Measurements from ENCODE around the gene TSHZ2. TPM values are rescaled to one million over a fixed set of nuclear protein-coding genes. Genes with fewer than 3 reads are reported as not detected.

TSHZ2 gene
- total RNA-seq, 2 donors from 2014 or later = 29.1 to 30.7 TPM

DNA sequence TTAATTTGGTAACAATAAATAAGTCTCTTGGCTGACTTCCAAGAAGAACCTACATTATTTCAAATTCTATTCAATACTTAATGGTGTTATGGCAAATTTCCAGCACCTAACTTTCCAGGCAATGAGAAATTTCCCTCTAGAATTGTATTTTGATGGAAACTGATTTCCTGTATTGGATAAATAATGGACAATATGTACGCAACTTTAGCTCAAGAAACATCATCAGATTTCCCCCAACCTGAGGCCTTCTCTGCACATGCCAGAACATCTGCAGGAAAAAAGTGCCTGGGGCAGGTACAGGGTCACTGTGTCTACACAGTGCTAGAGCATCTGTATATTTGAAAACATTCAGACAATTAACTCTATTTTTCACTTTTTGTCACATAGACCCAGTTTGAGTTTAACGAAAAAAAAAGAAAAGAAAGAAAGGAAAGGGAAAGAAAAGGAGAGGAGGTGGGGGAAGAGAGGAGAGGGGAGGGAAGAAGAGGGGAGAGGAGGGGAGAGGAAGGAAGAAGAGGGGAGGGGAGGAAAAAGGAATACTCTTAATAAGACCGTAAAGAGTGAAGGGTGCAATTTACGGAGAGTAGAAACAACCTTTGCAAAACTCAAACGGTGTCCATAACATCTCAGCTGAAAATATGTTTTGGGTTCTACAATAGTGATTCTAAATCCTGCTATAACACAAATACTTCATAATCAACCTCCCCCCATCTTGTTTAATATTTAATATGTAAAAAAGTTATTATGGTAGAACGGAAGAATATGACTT, 130.0 kb downstream of the TSHZ2 start:
- DNase-seq (no peak), ATAC-seq (no peak)
- H3K27ac Mint-ChIP-seq = no peak overlapping the region
- peaks cover 4% of the 10 kb centered on the region for H3K4me1 Mint-ChIP-seq
- H3K27me3 Mint-ChIP-seq = no peaks in the 10 kb centered on the region
- H3K36me3 Mint-ChIP-seq (ENCODE audit: low read depth) = no peaks in the 10 kb centered on the region
- H3K4me3 Mint-ChIP-seq = no peak overlapping the region
- H3K9me3 ChIP-seq (ENCODE audit: control insufficient read depth, low read length, poor library complexity, severe bottlenecking) = no peaks in the 10 kb centered on the region

- ATAC-seq (no peak), DNase-seq (no peak)
- Mint-ChIP-seq H3K27ac (no peak overlapping the region), H3K4me1 (peaks cover 4% of the 10 kb centered on the region), H3K27me3 (no peaks in the 10 kb centered on the region), H3K4me3 (no peak overlapping the region), H3K36me3 (ENCODE audit: low read depth) (no peaks in the 10 kb centered on the region)
- no peaks in the 10 kb centered on the region for H3K9me3 ChIP-seq (ENCODE audit: control insufficient read depth, low read length, poor library complexity, severe bottlenecking)
Observed at GRCh38 chr20:53103124-53103523, 131.0 kb downstream of the TSHZ2 start.

DNA sequence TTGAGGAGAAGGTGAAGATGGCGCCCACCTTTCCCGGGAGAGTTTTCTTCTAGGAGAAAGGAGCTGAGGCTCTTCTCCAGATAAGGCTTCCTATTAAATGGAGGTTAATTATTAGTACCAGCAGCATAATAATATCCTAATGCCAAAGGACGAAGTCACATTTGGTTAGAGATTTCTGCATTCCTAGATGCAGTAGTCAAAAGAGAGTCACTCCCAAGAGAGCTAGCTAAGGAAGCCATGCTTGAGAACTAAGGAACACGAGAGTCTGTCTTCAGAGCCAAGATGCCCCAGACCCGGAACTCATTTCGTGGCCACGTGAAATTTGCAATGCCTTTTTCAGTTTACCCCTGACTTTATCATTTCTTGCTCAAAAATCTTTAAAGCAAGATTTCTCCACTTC, 132.7 kb downstream of the TSHZ2 start:
- H3K9me3 ChIP-seq (ENCODE audit: control insufficient read depth, low read length, poor library complexity, severe bottlenecking) = no peaks in the 10 kb centered on the region
- H3K36me3 Mint-ChIP-seq (ENCODE audit: low read depth) = no peaks in the 10 kb centered on the region
- no peak for ATAC-seq
- no peak overlapping the region for H3K4me3 Mint-ChIP-seq
- no peak for DNase-seq
- H3K27ac Mint-ChIP-seq = no peak overlapping the region
- H3K27me3 Mint-ChIP-seq = no peaks in the 10 kb centered on the region
- H3K4me1 Mint-ChIP-seq = peaks cover 4% of the 10 kb centered on the region

DNA sequence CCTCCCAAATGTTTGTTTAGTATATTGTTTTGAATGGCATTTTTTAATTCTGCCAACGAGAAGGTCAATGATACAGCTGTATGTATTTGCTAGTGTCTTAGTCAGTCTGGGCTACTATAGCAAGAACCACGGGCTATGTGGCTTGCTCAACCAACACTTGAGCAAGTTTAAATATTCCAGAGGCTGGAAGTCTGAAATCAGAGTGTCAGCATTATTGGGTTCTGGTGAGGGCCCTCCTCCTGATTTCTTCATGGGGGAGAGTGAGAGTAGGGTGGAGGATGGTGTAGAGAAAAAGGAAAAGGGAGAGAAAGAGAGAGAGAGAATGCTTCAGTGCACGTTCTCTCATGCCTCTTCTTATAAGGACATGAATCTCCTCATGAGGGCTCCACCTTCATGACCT, 144.6 kb downstream of the TSHZ2 start:
- Mint-ChIP-seq H3K36me3 (ENCODE audit: low read depth) (no peaks in the 10 kb centered on the region), H3K27me3 (peaks cover 12% of the 10 kb centered on the region), H3K4me1 (peaks cover 10% of the 10 kb centered on the region), H3K4me3 (no peak overlapping the region), H3K27ac (no peak overlapping the region)
- DNase-seq (no peak), ATAC-seq (no peak)
- H3K9me3 ChIP-seq (ENCODE audit: control insufficient read depth, low read length, poor library complexity, severe bottlenecking) = no peaks in the 10 kb centered on the region

GRCh38 chr20:53122853-53123252, 150.7 kb downstream of the TSHZ2 start:
- Mint-ChIP-seq H3K36me3 (ENCODE audit: low read depth) (peaks cover 3% of the 10 kb centered on the region), H3K4me3 (peak overlapping the region; percentile 43), H3K4me1 (peaks cover 6% of the 10 kb centered on the region), H3K27ac (no peak overlapping the region), H3K27me3 (peaks cover 10% of the 10 kb centered on the region)
- ATAC-seq (no peak), DNase-seq (no peak)
- H3K9me3 ChIP-seq (ENCODE audit: control insufficient read depth, low read length, poor library complexity, severe bottlenecking) = no peaks in the 10 kb centered on the region

DNA sequence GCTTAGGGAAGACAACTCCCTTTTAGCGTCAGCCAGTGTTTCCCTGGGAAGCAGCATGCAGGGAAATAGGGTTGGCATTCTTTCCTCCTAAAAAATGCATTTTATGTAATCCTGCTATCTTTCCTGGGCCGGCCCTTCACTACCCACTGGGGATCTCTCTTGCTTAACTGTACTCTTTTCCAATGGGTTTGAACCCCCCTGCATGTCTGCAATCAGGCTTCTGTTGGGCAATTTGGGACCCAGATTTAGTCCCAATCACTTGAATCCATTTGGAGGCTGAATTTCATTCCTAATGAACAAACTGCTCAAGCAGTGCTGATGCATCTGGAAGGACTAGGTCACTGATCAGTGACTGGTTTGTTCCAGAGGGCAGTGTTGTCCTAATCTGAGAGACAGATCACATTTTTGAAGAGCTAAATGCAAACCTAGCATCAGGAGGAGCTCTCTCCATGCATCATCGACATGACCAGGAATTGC, 152.0 kb downstream of the TSHZ2 start:
- no peaks in the 10 kb centered on the region for H3K9me3 ChIP-seq (ENCODE audit: control insufficient read depth, low read length, poor library complexity, severe bottlenecking)
- Mint-ChIP-seq H3K4me3 (no peak overlapping the region), H3K27ac (no peak overlapping the region), H3K4me1 (peaks cover 4% of the 10 kb centered on the region), H3K27me3 (no peaks in the 10 kb centered on the region), H3K36me3 (ENCODE audit: low read depth) (peaks cover 3% of the 10 kb centered on the region)
- ATAC-seq (no peak), DNase-seq (no peak)

DNA sequence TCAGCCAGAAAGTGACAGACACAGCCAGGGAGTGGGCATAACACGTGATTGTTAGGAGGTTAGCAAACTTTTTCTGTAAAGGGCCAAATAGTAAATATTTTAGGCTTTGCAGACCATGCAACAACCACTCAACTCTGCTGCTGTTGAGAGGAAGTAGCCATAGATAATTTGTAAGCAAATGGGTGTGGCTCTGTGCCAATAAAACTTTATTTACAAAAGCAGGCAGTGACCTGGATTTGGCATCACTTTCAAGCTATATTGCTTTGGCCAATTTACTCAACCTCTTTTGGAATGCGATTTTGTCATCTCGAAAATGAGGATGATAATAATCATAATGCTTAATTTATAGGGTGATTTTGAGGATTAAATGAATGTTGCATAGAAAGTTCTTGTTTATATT, 152.6 kb downstream of the TSHZ2 start:
- no peak overlapping the region for H3K4me3 Mint-ChIP-seq
- H3K27ac Mint-ChIP-seq = no peak overlapping the region
- H3K36me3 Mint-ChIP-seq (ENCODE audit: low read depth) = peaks cover 3% of the 10 kb centered on the region
- H3K27me3 Mint-ChIP-seq = no peaks in the 10 kb centered on the region
- DNase-seq (no peak), ATAC-seq (no peak)
- no peaks in the 10 kb centered on the region for H3K9me3 ChIP-seq (ENCODE audit: control insufficient read depth, low read length, poor library complexity, severe bottlenecking)
- H3K4me1 Mint-ChIP-seq = peaks cover 5% of the 10 kb centered on the region

- Mint-ChIP-seq H3K27ac (no peak overlapping the region), H3K4me1 (peaks cover 8% of the 10 kb centered on the region), H3K4me3 (no peak overlapping the region), H3K36me3 (ENCODE audit: low read depth) (peaks cover 3% of the 10 kb centered on the region), H3K27me3 (no peaks in the 10 kb centered on the region)
- no peak for DNase-seq
- no peaks in the 10 kb centered on the region for H3K9me3 ChIP-seq (ENCODE audit: control insufficient read depth, low read length, poor library complexity, severe bottlenecking)
- no peak for ATAC-seq
Observed at GRCh38 chr20:53126185-53126584, 154.0 kb downstream of the TSHZ2 start.

GRCh38 chr20:53127027-53127426, 154.9 kb downstream of the TSHZ2 start:
- Mint-ChIP-seq H3K4me1 (peaks cover 6% of the 10 kb centered on the region), H3K27me3 (no peaks in the 10 kb centered on the region), H3K27ac (peak overlapping the region; percentile 14), H3K4me3 (no peak overlapping the region), H3K36me3 (ENCODE audit: low read depth) (peaks cover 3% of the 10 kb centered on the region)
- H3K9me3 ChIP-seq (ENCODE audit: control insufficient read depth, low read length, poor library complexity, severe bottlenecking) = no peaks in the 10 kb centered on the region
- DNase-seq = no peak
- ATAC-seq = no peak

DNA sequence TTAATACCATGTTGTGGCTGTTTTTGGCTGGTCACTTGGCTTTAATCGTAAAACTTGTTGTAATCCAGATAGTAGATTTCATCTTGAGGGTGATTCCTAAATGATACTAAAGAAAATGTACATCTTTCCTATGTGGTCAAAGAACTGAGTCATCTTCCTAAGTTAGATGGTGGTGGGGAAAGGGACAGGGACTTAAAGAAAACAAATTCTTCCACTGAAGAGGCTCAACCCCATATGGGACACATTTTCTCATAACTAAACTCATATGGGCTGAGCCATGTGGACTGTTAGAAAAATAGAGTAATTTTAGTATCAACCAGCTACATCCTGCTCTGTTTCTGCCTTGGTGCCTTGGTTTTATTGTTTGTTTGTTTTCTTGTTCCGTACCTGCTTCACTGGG, 155.8 kb downstream of the TSHZ2 start:
- Mint-ChIP-seq H3K4me3 (no peak overlapping the region), H3K27ac (no peak overlapping the region), H3K4me1 (peaks cover 12% of the 10 kb centered on the region), H3K27me3 (no peaks in the 10 kb centered on the region), H3K36me3 (ENCODE audit: low read depth) (peaks cover 3% of the 10 kb centered on the region)
- no peaks in the 10 kb centered on the region for H3K9me3 ChIP-seq (ENCODE audit: control insufficient read depth, low read length, poor library complexity, severe bottlenecking)
- ATAC-seq (no peak), DNase-seq (no peak)

GRCh38 chr20:53129563-53129962, 157.4 kb downstream of the TSHZ2 start:
- Mint-ChIP-seq H3K4me3 (no peak overlapping the region), H3K27me3 (no peaks in the 10 kb centered on the region), H3K4me1 (peaks cover 15% of the 10 kb centered on the region), H3K27ac (peak overlapping the region; percentile 68), H3K36me3 (ENCODE audit: low read depth) (peaks cover 2% of the 10 kb centered on the region)
- H3K9me3 ChIP-seq (ENCODE audit: control insufficient read depth, low read length, poor library complexity, severe bottlenecking) = no peaks in the 10 kb centered on the region
- ATAC-seq (no peak), DNase-seq (no peak)

DNA sequence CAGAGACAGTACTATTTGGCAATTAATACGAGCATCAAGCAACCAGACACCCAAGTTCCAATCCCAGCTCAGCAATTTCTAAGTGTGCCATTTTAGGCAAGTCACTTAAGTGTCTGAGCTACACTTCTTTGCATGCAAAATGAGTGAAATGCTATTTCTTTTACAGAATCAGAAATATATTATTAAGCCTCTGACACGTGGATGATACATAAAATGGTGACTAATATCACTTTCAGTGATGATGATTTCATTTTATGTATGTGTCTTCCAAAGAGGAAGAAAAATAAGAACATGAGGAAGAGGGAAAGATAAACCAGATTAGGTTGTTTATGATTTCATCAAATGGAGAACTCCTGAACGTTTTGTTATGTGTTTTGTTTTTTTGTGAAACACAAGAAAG, 158.6 kb downstream of the TSHZ2 start:
- Mint-ChIP-seq H3K4me3 (no peak overlapping the region), H3K36me3 (ENCODE audit: low read depth) (peaks cover 2% of the 10 kb centered on the region), H3K27ac (no peak overlapping the region), H3K27me3 (no peaks in the 10 kb centered on the region), H3K4me1 (peaks cover 15% of the 10 kb centered on the region)
- ATAC-seq = no peak
- no peaks in the 10 kb centered on the region for H3K9me3 ChIP-seq (ENCODE audit: control insufficient read depth, low read length, poor library complexity, severe bottlenecking)
- DNase-seq = no peak

GRCh38 chr20:53133125-53133524, 161.0 kb downstream of the TSHZ2 start:
- ATAC-seq (no peak), DNase-seq (no peak)
- peaks cover 2% of the 10 kb centered on the region for H3K36me3 Mint-ChIP-seq (ENCODE audit: low read depth)
- H3K4me1 Mint-ChIP-seq = peaks cover 15% of the 10 kb centered on the region
- H3K27ac Mint-ChIP-seq = no peak overlapping the region
- no peaks in the 10 kb centered on the region for H3K9me3 ChIP-seq (ENCODE audit: control insufficient read depth, low read length, poor library complexity, severe bottlenecking)
- no peaks in the 10 kb centered on the region for H3K27me3 Mint-ChIP-seq
- H3K4me3 Mint-ChIP-seq = no peak overlapping the region

GRCh38 chr20:53133628-53134027, 161.5 kb downstream of the TSHZ2 start:
- peaks cover 4% of the 10 kb centered on the region for H3K27me3 Mint-ChIP-seq
- H3K27ac Mint-ChIP-seq = no peak overlapping the region
- peaks cover 6% of the 10 kb centered on the region for H3K36me3 Mint-ChIP-seq (ENCODE audit: low read depth)
- no peaks in the 10 kb centered on the region for H3K9me3 ChIP-seq (ENCODE audit: control insufficient read depth, low read length, poor library complexity, severe bottlenecking)
- DNase-seq (no peak), ATAC-seq (no peak)
- H3K4me1 Mint-ChIP-seq = peaks cover 15% of the 10 kb centered on the region
- H3K4me3 Mint-ChIP-seq = no peak overlapping the region

Data from T-helper 17 cell (primary cell).